Stimulated activated CD4-positive, alpha-beta T cell treated with anti-CD3 and anti-CD28 coated beads, Interleukin-15, amount 100 ng/mL, for 24 hours (primary cell): ENCODE results near the gene VWA3A.
"Not testable (repeated sequence)": the region's sequence is repeated elsewhere in the genome, so short reads cannot be mapped to it uniquely, and the experiment has no call there.

ENCODE experiments used
- DNase-seq: peaks from one replicate; pipeline ENCODE4 v3.0.0-alpha.2; 2020

Gene VWA3A

GRCh38 chr16:22091721-22092120, 620 bp upstream of the VWA3A start:
- no peak for DNase-seq

- no peak for DNase-seq
Observed at GRCh38 chr16:22093331-22093730, 990 bp downstream of the VWA3A start.

GRCh38 chr16:22093996-22094395, 1.7 kb downstream of the VWA3A start:
- DNase-seq: no peak

- DNase-seq: peak; percentile 6
Observed at GRCh38 chr16:22098405-22099255, 6.3 kb downstream of the VWA3A start.

- DNase-seq: no peak
Observed at GRCh38 chr16:22099256-22099975, 7.1 kb downstream of the VWA3A start.

- DNase-seq: no peak
Observed at GRCh38 chr16:22103441-22103840, 11.1 kb downstream of the VWA3A start.

- DNase-seq: no peak
Observed at GRCh38 chr16:22109258-22109898, 17.0 kb downstream of the VWA3A start.

- DNase-seq: not testable (repeated sequence)
Observed at GRCh38 chr16:22111629-22112028, 19.3 kb downstream of the VWA3A start.

GRCh38 chr16:22116095-22116700, 23.9 kb downstream of the VWA3A start:
- DNase-seq: no peak

GRCh38 chr16:22117609-22118008, 25.3 kb downstream of the VWA3A start:
- DNase-seq: no peak

- no peak for DNase-seq
Observed at GRCh38 chr16:22120440-22120839, 28.1 kb downstream of the VWA3A start.

GRCh38 chr16:22122239-22122638, 29.9 kb downstream of the VWA3A start:
- no peak for DNase-seq

- DNase-seq: no peak
Observed at GRCh38 chr16:22123146-22123545, 30.8 kb downstream of the VWA3A start.

- DNase-seq: no peak
Observed at GRCh38 chr16:22123759-22124490, 31.6 kb downstream of the VWA3A start.

- no peak for DNase-seq
Observed at GRCh38 chr16:22124583-22125284, 32.4 kb downstream of the VWA3A start.

GRCh38 chr16:22126037-22126558, 33.8 kb downstream of the VWA3A start:
- no peak for DNase-seq

GRCh38 chr16:22128537-22128936, 36.2 kb downstream of the VWA3A start:
- DNase-seq: not testable (repeated sequence)

GRCh38 chr16:22130528-22130927, 38.2 kb downstream of the VWA3A start:
- DNase-seq: no peak

GRCh38 chr16:22132801-22133200, 40.5 kb downstream of the VWA3A start:
- DNase-seq: no peak

- DNase-seq: no peak
Observed at GRCh38 chr16:22138482-22138881, 46.1 kb downstream of the VWA3A start.

- DNase-seq: no peak
Observed at GRCh38 chr16:22139008-22139407, 46.7 kb downstream of the VWA3A start.

GRCh38 chr16:22139732-22140131, 47.4 kb downstream of the VWA3A start:
- no peak for DNase-seq
